GM12864 (cell line): ENCODE results near the gene NR1H4.

Experiments used
- DNase-seq: peaks from one replicate; pipeline ENCODE4 v3.0.0-alpha.2; 2011; ENCODE audit warnings: low read depth
- H3K4me3 ChIP-seq: 2 replicates; pipeline ENCODE4 v1.5.1; 2011; ENCODE audit warnings: mild to moderate bottlenecking, low read depth, low read length, control low read depth
- TF ChIP-seq, protein P1 (sequence below): IDR thresholded peaks from 2 replicates; pipeline ENCODE4 v1.5.1; 2011; ENCODE audit warnings: low read depth, mild to moderate bottlenecking, moderate library complexity, low read length, control low read depth, inconsistent platforms; ENCODE audit errors: missing control alignments

Gene NR1H4

DNA sequence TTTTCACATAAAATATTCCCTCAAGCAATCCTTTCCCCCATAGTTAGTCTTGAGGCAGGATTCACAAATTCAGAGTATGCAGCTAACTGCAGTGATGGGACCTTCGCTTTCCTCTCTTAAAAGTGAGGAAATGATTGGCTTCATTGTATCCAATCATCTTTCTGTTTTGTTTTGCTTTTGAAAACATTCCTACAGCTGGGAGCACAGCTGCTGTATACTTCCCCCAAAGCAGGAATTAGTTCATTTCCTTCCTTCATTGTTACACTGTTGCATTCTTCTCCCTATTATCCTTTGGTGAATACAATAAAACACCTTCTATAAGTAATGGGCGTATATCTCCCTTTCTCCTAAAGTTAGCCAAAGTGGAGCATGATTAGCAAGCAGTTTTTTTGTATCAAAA is 90.4 kb downstream of the NR1H4 start:
- no peak for DNase-seq
- TF ChIP-seq, protein P1, sequence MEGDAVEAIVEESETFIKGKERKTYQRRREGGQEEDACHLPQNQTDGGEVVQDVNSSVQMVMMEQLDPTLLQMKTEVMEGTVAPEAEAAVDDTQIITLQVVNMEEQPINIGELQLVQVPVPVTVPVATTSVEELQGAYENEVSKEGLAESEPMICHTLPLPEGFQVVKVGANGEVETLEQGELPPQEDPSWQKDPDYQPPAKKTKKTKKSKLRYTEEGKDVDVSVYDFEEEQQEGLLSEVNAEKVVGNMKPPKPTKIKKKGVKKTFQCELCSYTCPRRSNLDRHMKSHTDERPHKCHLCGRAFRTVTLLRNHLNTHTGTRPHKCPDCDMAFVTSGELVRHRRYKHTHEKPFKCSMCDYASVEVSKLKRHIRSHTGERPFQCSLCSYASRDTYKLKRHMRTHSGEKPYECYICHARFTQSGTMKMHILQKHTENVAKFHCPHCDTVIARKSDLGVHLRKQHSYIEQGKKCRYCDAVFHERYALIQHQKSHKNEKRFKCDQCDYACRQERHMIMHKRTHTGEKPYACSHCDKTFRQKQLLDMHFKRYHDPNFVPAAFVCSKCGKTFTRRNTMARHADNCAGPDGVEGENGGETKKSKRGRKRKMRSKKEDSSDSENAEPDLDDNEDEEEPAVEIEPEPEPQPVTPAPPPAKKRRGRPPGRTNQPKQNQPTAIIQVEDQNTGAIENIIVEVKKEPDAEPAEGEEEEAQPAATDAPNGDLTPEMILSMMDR: no peak

DNA sequence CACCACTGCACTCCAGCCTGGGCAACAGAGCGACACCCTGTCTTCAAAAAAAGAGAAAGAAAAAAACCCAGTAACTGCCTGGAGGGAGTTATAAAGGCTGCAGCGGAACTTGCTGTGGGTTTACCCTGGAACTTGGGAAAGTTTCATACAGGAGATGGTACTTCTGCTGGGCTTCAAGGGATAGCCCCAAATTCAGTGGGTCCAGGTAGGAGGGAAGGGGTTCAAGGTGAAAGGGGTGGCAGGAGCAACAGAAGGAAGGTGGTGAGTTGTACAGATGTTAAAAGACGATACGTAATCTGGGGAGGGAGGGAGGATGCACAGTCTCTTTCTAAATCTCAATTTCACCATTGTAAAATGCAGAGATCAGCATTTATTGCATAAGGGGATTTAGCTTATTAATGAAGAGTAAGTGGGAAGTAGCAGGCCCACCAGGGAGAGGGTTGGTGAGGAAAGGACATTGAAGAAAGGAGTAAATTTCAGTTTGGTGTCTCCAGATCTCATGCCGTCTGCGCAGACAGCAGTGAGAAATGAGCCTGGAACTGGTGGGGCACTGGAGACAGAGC is 91.3 kb downstream of the NR1H4 start:
- TF ChIP-seq, protein P1: no peak
- no peak overlapping the region for H3K4me3 ChIP-seq
- DNase-seq: no peak

More for the DNA sequence above, 90.4 kb downstream of the NR1H4 start:
- no peak overlapping the region for H3K4me3 ChIP-seq

DNA sequence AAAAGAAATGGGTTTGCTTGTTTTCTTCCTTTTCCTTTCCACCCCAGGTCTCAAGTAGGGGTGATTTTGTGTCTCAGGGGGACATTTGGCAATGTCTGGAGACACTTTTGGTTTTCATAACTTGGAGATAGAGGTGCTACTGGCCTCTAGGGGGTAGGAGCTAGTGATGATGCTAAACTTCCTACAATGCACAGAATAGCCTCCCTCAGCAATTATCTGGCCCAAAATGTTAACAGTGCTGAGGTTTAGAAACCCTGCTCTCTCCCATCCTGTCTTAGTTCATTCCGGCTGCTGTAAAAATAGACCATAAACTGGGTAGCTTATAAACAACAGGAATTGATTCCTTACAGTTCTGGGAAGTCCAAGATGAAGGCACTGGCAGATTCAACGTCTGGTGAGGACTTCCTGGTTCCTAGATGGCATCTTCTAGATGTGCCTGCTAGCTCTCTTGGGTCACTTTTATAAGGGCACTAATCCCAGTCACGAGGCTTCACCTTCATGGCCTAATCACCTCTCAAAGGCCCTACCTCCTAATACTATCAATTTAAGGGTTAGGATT is 92.4 kb downstream of the NR1H4 start:
- H3K4me3 ChIP-seq: no peak overlapping the region
- TF ChIP-seq, protein P1: no peak
- no peak for DNase-seq

DNA sequence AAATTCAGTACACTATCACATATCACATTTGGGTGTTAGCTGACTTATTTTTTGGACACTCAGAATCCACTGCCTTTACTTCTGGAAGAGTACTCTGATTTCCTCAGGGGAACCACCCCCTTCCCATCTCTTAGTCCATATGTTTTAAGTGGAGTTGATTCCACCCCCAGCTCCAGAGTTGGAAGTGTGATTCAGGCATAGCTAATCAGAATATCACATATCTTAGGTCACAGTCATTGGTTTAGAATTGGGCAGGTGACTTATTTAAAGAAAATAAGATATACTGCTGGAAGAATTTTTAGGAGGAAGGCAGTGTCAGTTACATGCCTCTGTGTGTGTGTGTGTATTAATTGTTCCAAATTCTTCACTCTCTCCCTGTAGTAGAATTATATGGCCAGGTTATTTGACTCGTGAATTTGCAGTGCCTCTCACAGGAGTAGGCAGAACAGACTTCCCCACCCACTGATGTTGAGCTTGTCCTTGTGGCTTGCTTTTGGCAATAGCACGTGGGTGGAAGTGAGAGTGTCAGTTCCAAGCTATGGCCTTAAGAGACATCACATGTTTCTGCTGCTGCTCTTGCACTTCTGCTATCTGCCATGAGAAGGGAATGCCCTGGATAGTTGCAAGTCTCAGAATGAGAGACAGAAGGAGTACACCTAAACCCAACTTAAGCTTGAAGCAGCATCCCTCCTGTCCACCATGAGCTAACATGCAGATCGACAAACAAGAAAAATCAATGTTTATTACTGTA is 93.4 kb downstream of the NR1H4 start:
- no peak overlapping the region for H3K4me3 ChIP-seq
- DNase-seq: peak; percentile 75
- TF ChIP-seq, protein P1: no peak

DNA sequence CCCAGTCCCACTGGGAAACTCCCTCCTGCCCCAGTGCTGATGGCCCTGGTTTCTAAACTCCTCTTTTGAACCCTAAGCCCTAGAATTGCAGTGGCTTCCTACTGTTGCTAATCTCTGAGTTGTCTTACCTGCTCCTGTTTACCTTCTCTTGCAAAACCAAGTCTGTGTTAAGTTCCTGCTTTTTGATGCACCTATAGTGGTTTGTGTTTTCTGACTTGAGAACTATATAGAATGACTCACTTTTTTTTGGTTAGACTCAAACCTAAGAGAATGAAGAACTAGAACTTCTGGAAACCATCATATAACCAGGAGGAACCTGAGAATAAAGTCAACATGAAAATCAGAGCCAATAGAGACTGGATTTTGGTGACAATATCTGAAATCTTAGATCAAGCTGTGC is 94.3 kb downstream of the NR1H4 start:
- peak; percentile 3 for DNase-seq
- H3K4me3 ChIP-seq: no peak overlapping the region
- TF ChIP-seq, protein P1: no peak

DNA sequence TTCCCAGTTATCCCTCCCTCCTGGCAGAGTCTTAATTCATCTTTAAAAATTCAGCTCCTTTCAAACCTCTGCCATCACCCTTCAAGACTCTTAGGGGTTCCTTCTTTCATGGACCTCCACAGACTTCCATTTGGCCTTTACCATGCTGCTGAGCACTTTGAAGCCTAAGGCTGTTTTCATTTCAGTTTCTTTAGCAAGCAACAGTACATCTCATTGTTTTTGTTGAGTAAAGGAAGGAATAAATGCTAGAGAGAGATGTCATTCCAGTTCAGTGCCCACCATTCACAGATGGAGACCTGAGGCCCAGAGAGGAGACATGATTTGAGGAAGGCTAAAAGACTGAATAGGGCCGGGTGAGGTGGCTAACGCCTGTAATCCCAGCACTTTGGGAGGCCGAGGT is 98.5 kb downstream of the NR1H4 start:
- no peak overlapping the region for H3K4me3 ChIP-seq
- TF ChIP-seq, protein P1: no peak
- DNase-seq: no peak
